ENCODE measurements around the gene ZNF674.
"Not testable (repeated sequence)": the region's sequence is repeated elsewhere in the genome, so short reads cannot be mapped to it uniquely, and the experiment has no call there.

ZNF674 gene

DNA sequence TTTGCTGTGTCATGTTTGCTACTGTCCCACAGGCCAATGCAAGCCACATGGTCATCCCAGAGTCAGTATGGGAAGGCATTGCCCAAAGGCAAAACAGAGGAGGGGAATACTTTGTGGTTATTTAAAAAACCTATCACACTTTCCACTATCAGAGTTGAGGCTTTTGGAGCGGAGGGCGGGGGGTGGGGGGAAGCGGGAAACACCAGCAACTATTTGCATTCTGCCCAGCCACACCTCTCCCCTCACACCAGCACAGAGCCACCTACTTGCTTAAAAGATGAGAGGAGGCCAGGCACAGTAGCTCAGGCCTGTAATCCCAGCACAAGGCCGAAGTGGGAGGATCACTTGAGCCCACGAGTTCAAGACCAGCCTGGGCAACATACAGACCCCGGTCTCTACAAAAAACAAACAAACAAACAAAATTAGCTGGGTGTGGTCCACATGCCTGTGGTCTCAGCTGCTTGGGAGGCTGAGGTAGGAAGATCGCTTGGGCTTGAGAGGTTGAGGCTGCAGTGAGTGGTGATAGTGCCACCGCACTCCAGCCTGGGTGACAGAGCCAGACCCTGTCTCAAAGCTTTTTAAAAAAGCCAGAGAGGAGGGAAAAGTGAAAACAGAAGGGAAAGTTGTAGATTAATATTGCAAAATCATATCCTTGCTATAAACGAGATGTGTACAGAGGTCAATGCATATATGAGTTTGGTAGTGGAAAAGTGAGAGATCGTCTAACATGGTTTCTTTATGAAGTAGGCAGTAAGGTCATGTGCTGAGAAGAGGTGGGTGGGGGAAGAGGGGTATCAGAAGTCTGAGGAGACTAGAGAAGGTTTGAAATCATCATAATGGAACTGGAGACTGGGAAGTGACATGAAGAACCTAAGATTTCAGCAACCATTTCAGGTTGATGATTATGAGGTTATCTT is 26.5 kb upstream of the ZNF674 start:
- DNase-seq (ENCODE audit: low spot score): no peak

DNA sequence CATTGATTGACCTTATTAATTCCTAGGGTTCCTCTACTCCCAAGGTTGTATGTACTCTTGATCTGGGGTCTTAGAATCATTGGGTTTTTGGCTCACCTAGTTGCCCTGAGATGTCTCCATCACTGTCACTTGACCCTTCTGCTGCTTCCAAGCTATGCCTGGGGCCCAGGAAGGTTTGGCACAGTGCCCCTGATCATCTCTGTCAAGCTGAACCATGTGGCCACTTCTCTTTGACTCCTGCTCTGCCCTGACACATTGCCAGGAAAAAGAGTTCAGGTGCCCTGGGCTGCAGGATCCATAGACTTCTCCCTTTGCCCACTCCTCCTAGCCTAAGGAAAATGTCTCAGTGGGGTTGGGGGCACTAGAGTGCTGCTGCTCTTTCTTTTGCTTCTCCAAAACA is 24.4 kb upstream of the ZNF674 start:
- DNase-seq (ENCODE audit: low spot score): no peak

DNA sequence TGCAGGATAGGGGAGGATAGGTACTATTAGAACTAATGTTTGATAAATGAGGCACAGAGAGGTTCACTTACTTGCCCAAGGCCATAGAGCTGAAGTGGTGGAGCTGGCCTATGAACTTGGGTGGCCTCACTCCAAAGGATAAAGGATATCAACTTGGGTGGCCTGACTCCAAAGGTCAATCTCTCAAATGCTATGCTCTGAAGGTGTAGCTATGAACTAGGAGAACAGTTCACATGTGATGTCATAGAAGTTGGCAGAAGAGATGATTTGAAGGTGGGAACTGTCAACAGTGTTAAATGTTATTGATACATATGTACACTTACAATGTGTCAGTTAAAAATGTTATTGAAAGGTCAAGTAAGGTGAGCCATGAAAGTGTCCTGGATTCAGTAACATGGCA is 22.2 kb upstream of the ZNF674 start:
- no peak for DNase-seq (ENCODE audit: low spot score)

DNA sequence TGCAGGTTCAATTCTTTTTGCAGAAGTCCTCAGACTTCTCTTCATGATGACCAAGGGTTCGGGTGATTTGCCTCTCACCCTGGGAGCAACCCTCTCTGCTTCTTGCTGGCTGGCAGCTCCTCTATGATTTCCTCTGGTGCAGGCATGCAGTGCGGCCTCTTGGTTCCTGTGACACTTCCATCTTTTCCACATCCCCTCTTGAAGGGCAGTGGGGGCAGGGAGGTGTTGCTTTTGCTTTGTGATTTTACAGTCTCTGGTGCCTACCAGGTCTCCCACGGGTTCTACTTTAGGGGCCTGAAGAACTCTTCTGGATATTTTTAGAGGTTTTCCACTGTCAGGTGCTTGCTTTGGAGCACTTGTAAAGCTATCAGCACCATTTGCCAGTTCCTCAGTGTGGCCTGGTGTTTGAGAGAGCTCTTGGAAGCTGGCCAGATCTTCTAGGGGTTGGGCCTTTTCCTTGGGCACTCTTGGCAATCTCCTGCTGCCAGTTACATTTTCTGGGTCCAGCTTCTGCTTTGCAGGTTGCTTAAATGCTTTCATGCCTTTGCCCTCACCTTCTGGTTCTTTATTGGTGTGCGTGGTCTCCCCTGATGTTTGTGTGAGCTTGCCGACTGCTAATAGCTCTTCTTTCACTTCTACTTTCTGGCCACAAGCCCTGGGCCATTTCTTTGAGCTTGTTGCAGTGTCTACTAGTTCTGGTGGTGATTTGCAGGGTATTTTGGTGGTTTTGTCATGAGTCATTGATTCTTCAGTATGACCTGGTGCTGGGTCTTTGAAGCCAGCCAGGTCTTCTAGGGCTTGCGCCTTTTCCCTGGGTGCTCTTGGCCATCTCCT is 16.8 kb upstream of the ZNF674 start:
- DNase-seq (ENCODE audit: low spot score): no peak

DNA sequence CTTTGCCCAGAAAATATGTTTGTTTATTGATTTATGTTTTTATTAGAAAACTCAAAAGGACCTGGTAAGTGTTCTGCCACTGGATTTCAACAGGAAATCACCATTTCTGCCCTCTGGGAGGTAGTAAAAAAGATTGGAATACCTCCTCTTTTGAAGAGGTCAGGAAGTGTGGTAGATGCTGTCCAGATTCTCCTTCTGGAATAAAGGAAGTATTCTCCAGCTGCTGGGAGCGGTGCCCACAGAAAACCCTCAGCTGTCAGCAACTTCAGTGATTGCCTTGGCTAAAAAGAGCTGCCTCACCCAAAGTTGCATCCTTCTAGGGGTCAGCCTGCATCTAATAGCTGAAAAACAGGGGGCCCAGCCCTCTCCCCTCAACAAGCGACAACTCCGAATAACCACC is 13.8 kb upstream of the ZNF674 start:
- DNase-seq (ENCODE audit: low spot score): no peak

DNA sequence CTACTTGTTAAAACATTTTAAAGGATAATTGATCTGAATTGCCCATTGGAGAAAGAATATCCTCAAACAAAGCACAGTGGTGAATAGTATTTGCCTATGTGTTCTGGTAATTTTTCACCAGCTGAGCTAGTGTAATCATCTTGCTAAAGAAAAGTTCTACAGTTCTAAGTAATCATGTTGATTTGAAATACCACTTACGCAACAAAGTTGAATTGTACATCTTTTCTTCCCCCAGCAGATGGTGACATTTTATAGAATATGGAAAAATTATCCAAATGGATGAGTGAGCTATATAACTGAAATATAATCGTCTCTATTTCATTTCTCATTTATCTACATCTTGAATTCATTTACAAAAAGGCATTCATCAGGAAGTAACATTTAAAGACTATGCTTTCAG is 9.7 kb upstream of the ZNF674 start:
- DNase-seq (ENCODE audit: low spot score): no peak

DNA sequence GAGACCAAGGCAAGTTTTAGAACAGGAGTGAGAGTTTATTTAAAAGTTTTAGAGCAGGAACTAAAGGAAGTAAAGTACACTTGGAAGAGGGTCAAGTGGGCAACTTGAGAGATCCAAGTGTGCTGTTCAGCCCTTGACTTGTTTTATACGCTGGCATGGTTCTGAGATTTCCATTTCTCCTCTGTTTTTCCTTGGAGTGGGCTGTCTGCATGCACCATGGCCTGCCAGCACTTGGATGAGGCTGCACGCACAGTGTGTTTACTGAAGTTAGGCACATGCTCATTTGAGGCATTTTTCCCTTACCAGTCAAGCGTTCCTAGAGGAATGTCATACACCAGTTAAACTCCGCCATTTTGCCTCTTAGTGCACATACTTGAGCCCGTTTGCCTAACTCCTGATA is 8.7 kb upstream of the ZNF674 start:
- no peak for DNase-seq (ENCODE audit: low spot score)

DNA sequence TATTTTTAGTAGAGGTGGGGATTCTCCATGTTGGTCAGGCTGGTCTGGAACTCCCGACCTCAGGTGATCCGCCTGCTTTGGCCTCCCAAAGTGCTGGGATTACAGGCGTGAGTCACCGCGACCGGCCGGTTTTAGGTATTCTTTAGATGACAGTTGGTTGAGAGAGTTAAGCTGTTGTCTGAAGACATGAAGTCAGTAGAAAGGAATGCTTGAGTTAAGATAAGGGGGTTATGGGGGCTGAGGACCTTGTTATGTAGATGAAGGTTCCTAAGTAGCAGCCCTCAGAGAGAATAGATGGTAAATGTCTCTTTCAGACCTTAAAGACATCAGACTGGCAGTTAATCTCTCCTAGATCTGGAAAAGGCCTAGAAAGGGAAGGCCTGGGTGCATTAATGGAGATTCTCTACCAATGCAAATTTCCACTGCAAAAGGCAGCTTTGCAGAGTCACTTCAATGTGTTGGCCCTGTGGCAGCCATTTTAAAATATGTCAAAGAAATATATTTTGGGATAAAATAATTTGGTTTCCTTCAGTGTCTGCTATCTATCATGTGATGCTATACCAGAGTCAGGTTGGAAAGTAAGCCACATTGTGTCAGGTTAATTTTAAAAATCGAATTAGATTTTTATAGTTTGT is 6.4 kb upstream of the ZNF674 start:
- DNase-seq (ENCODE audit: low spot score): no peak

DNA sequence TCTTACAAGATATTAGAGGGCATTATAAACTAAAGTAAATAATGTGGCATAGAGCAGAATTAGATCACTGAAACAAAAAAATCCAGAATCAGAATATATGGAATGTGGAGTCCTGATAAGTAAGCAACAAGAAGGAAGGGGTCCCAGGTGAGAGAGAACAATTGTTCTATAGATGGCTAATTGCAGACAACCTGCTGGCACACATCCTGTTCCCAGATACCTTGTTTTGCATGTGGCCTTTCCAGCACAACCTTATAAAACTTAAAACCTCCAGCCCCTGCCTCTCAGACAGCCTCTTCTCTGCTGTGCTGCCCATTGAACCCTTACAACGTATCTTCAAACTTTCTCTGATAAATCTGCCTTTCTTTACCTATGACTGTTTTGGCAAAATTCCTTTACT is 4.7 kb upstream of the ZNF674 start:
- no peak for DNase-seq (ENCODE audit: low spot score)

DNA sequence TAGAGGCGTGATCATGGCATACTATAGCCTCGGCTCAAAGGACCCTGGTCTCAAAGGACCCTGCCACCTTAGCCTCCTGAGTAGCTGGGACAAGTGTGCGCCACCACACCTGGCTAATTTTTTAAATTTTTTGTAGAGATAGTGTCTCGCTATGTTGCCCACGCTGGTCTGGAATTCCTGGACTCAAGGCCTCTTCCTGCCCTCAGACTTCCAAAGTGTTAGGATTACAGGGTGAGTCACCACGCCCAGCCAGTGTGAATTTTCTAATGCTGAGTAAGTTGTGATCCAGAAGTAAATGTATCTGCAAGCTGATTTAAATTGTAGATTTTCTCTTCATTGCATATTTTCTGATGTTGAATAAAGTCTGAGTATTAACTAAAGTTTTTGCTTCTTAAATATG is 2.6 kb upstream of the ZNF674 start:
- no peak for DNase-seq (ENCODE audit: low spot score)

DNA sequence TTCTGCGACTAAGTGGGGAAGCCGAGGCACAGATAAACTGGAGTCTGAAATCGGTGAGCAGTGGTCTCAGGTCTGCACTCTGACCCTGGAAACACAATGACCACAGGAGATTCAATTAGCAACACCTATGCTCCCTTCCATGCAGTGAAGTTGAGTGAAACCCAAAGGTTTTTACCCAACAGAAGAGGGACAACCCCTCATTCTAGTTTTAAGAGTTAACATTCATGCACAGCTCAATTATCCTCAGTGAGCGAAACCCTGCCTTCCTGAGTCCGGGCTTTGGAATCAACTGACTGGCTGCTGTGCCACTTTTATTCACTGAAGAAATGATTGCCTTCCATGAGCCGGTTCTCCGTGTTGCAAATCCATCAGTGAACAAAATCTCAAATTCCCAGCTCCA is 694 bp downstream of the ZNF674 start:
- DNase-seq (ENCODE audit: low spot score): not testable (repeated sequence)

DNA sequence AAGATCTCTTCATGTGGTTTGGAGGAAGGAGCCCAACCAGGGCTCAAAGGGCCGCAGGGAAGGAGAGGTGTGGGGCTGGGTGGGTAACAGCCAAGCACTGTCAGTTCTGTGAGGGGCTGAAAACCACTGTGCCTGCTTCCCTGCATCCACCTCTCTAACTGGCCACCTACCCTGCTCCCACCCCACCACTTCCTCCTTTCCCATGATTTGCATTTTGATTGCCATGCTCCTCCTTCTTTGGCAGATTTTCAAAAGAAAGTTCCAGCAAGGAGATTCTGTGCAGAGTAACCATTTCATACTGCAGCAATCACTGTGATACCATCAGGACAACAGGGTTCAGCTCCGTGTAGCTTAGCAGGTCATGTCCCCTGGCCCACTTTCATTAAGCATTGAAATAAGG is 1.8 kb downstream of the ZNF674 start:
- no peak for DNase-seq (ENCODE audit: low spot score)

DNA sequence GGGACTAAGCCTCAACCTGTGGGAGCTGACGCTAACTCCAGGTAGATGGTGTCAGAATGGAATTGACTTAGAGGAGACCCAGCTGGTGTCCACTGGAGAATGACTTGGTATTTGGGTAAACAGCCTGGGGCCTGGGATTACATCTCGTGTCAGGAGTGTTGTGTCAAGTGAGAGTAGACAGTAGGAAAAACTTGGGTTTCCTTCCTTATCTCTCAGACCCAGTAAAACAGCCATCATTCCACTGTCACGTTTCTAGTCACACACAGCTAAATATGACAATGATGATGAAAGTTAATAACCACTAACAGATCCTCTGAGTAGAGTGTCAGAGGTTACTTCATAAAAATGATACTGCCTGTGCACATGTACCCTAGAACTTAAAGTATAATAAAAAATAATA is 13.8 kb downstream of the ZNF674 start:
- no peak for DNase-seq (ENCODE audit: low spot score)

DNA sequence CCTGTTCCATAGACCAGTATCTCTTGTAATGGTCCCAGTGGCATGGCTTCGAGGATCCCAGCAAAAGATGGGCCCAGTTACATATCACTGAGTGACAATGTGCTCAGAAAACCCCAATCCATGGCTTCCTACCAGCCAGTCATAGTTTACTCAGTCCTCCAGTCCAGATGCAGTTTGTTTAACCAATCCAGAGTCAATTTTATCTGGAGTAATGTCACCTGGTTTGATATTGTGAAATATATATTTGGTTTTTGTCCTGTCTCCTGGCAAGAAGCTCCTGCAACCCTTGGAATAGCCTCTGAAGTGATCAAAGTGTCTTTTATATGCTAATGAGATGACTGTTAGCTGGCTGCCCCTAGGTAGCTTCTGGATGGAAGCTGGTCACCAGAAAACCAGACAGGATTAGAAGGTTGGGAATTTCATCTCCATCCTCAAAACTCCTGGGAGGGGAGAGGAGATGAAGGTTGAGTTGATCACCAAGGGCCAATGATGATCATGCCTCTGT is 14.8 kb downstream of the ZNF674 start:
- DNase-seq (ENCODE audit: low spot score): not testable (repeated sequence)

DNA sequence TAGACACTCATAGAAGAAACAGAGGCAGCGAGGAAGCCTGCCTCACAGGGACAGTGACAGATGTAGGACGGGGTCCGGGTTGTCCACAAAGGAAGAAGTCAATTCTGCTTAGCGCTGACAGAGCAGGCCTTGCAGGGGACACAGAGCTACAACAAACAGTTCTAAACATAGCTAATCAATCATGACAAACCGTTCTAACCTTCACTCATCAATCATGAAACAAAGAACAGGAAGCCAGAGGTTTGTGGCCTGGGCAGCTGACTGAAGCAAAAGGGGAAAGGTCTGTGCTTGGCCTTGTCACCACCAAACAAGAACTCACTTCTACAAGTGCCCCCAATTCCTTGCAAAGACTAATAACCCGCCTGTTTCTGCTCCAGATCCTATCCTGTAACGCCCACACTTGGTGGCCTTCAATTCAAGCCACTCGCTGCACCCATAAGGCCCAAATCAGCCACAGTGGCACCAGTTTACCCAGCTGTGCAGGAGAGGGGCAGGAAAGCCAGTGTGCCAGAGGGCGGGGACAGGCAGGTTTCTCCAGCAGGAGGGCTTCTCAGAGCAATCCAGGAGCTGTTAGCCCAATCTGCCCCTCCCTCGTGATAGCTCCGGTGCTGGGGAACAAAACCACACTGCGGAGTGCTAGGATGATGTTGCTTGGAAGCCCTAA is 15.3 kb downstream of the ZNF674 start:
- DNase-seq (ENCODE audit: low spot score): not testable (repeated sequence)

DNA sequence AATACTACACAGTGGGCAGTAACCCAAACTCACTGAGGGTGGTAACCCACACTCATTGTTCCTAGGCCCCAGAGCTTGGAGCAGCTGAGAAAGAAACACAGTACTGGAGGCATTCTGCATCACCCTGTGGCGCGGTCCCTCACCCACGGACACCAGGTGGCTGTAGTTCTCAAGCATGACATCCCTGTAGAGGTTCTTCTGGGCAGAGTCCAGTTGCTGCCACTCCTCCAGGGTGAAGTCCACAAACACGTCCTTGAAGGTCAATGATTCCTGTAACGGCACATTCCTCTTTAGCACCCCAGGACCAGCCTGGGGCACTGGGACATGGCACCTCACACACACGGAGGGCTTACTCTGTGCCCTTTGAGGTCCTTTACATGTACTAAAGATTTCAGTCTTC is 16.6 kb downstream of the ZNF674 start:
- DNase-seq (ENCODE audit: low spot score): not testable (repeated sequence)

DNA sequence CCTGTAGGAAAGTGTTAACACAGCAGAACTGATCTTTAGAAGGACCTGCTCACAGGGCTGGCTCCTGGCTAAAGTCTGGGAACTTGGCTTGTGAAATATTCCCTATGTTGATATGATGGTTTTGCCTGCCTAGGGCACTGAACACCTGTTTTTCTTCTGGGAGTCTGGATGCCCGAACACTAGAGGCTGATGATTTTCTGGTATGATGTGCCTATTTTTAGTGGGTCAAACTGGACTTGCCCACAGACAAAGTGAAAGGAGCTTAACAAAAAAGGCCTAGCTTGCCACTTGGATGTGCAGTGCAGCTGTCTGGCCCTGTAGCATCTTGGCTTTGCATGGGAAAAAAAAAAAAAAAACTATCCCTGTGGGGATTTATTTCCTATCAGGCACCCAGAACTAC is 39.1 kb downstream of the ZNF674 start:
- DNase-seq (ENCODE audit: low spot score): no peak

DNA sequence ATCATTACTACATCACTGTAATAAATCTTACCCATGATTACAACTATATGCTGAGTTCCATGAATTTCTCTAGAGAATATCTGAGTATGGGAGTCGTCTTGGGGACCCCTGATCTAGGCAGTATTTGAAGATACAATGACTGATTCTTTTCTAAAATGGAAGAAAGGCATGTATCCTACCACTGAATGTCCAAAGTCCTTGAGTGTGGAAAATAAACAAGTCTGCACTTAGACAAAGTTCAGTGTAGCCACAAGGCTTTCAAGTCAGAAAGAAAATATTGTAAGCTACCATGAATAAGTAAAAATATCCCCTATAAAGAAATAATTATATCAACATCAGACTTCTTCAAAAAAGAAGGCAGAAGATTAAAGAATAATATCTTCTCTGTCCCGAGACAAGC is 42.4 kb downstream of the ZNF674 start:
- DNase-seq (ENCODE audit: low spot score): no peak

DNA sequence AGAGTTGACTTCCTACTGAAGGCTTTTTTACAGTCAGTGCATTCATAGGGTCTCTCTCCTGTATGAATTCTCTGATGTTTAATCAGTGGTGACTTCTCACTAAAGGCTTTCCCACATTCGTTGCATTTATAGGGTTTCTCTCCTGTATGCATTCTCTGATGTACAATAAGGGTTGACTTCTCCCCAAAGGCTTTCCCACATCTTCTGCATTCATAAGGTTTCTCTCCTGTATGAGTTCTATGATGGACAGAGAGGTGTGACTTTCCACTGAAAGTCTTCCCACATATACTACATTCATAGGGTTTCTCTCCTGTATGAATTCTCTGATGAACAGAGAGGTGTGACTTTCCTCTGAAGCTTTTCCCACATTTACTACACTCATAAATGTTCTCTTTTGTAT is 45.2 kb downstream of the ZNF674 start:
- no peak for DNase-seq (ENCODE audit: low spot score)

DNA sequence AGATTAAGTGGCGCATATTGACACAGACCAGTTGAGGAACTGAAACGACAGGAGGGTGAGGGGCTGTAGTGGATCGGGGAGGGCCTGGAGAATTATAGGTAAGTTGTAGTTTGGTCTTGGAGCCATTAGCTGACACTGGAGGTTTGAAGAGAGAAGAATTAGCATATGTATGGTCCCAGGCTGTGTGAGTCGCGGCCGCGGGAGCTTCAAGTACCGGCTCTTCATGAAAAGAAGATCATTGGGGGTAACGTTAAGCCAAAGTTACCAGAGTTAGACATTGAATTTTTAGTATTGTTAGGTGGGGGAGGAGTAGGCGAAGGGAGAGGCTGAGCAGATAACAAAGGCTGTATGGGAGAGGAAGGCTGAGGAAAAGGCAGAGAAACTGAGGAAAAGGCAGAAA is 56.5 kb downstream of the ZNF674 start:
- DNase-seq (ENCODE audit: low spot score): no peak

DNA sequence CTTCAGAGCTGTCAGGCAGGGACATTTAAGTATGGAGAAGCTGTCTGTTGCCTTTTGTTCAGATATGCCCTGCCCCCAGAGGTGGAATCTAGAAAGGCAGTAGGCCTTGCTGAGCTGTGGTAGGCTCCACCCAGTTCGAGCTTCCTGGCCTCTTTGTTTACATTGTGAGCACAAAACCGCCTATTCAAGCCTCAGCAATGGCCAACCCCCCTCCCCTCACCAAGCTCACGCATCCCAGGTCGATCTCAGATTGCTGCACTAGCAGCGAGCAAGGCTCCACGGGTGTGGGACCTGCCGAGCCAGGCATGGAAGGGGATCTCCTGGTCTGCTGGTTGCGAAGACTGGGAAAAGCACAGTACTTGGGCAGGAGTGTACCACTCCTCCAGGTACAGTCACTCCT is 59.3 kb downstream of the ZNF674 start:
- DNase-seq (ENCODE audit: low spot score): no peak

DNA sequence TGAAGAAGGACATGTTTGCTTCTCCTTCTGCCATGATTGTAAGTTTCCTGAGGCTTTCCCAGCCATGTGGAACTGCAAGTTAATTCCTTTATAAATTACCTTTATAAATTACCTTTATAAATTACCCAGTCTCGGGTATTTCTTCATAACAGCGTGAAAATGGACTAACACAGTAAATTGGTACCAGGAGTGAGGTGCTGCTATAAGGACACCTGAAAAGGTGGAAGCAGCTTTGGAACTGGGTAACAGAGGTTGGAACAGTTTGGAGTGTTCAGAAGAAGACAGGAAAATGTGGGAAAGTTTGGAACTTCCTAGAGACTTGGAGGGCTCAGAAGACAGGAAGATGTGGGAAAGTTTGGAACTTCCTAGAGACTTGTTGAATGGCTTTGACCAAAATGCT is 66.6 kb downstream of the ZNF674 start:
- DNase-seq (ENCODE audit: low spot score): not testable (repeated sequence)
